HG03520 (cell line): ENCODE results near the gene CYFIP1.
A peak's percentile ranks its signal among the peaks of the same experiment; 100 is the strongest.

ENCODE experiments used
- ATAC-seq: cut with Tn5 transposase; IDR thresholded peaks from one replicate; pipeline ENCODE4 v1.9.1; 2021; ENCODE audit warnings: mild to moderate bottlenecking, moderate library complexity; ENCODE audit not compliant: unreplicated experiment

The CYFIP1 gene

GRCh38 chr15:22871481-22872086, 108.6 kb downstream of the CYFIP1 start:
- ATAC-seq, result no peak

GRCh38 chr15:22870865-22871264, 109.3 kb downstream of the CYFIP1 start:
- ATAC-seq, result no peak

GRCh38 chr15:22869856-22870255, 110.3 kb downstream of the CYFIP1 start:
- ATAC-seq, result no peak

- no peak for ATAC-seq
Observed at GRCh38 chr15:22868928-22869327, 111.2 kb downstream of the CYFIP1 start.

GRCh38 chr15:22868495-22868894, 111.7 kb downstream of the CYFIP1 start:
- ATAC-seq, result no peak

GRCh38 chr15:22867886-22868285, 112.3 kb downstream of the CYFIP1 start:
- ATAC-seq, result no peak

- no peak for ATAC-seq
Observed at GRCh38 chr15:22866079-22866478, 114.1 kb downstream of the CYFIP1 start.

GRCh38 chr15:22863356-22863755, 116.8 kb downstream of the CYFIP1 start:
- ATAC-seq, result no peak

GRCh38 chr15:22861161-22861560, 119.0 kb downstream of the CYFIP1 start:
- ATAC-seq, result no peak

GRCh38 chr15:22856659-22857058, 123.5 kb downstream of the CYFIP1 start:
- no peak for ATAC-seq

- no peak for ATAC-seq
Observed at GRCh38 chr15:22855791-22856190, 124.4 kb downstream of the CYFIP1 start.

- no peak for ATAC-seq
Observed at GRCh38 chr15:22851513-22851912, 128.7 kb downstream of the CYFIP1 start.

- no peak for ATAC-seq
Observed at GRCh38 chr15:22850055-22850454, 130.1 kb downstream of the CYFIP1 start.

GRCh38 chr15:22846073-22846472, 134.1 kb downstream of the CYFIP1 start:
- ATAC-seq, result no peak

- ATAC-seq, result no peak
Observed at GRCh38 chr15:22845289-22845900, 134.8 kb downstream of the CYFIP1 start.

- ATAC-seq, result no peak
Observed at GRCh38 chr15:22844421-22845288, 135.5 kb downstream of the CYFIP1 start.

- no peak for ATAC-seq
Observed at GRCh38 chr15:22839046-22839695, 141.0 kb downstream of the CYFIP1 start.

GRCh38 chr15:22838292-22839042, 141.7 kb downstream of the CYFIP1 start, which contains the start of gene NIPA2:
TSS of gene NIPA2 (plus strand) at chr15:22838666. CDS start at chr15:22851732, 13,066 bp downstream.
- peak; percentile 77 for ATAC-seq

GRCh38 chr15:22831473-22831872, 148.7 kb downstream of the CYFIP1 start:
- no peak for ATAC-seq

GRCh38 chr15:22827125-22827524, 153.0 kb downstream of the CYFIP1 start:
- no peak for ATAC-seq
